H1 (cell line): ENCODE measurements around the gene SIPA1L2. TPM values are rescaled to one million over a fixed set of nuclear protein-coding genes. Genes with fewer than 3 reads are reported as not detected.

Experiments used
- CTCF ChIA-PET: fragments of 300-600 bp; sonication (Branson Sonifier 250); formaldehyde crosslinking; loops from one replicate; lab custom pipeline; 2021; ENCODE audit not compliant: partially characterized antibody; lab: Charles Lee
- POLR2A ChIA-PET: fragments of 300-600 bp; sonication (Branson Sonifier 250); formaldehyde crosslinking; loops from one replicate; lab custom pipeline; 2021; ENCODE audit warnings: inconsistent platforms; ENCODE audit not compliant: partially characterized antibody; lab: Charles Lee
- DNase-seq, 2 experiments: peaks; one replicate each; pipeline versions ENCODE4 v3.0.0 to v3.0.0-alpha.2; 2010 to 2022; ENCODE audit warnings: low spot score in 2 of 2, low read depth in 1 of 2, mixed read lengths in 1 of 2
- FAIRE-seq: peaks from 2 replicates; lab custom pipeline; 2011; peaks lifted over from hg19 to GRCh38; lab: Jason Lieb, UNC
- H2AFZ ChIP-seq: 2 replicates; pipeline ENCODE4 v1.8.1; 2012; ENCODE audit warnings: low read length, inconsistent platforms
- H2AK5ac ChIP-seq: 2 replicates; pipeline ENCODE4 v1.6.1; 2013; ENCODE audit warnings: low read depth, low read length
- H2BK120ac ChIP-seq: replicated peaks from 2 replicates; pipeline ENCODE3; 2013; ENCODE audit warnings: low read depth, low read length, inconsistent platforms
- H2BK12ac ChIP-seq: 2 replicates; pipeline ENCODE4 v1.6.1; 2013; ENCODE audit warnings: low read depth, low read length
- H2BK15ac ChIP-seq: 2 replicates; pipeline ENCODE4 v1.6.1; 2013; ENCODE audit warnings: low read length
- H2BK20ac ChIP-seq: 2 replicates; pipeline ENCODE4 v1.6.1; 2013; ENCODE audit warnings: low read length
- H2BK5ac ChIP-seq: 2 replicates; pipeline ENCODE4 v1.6.1; 2013; ENCODE audit warnings: low read depth, low read length
- H3K14ac ChIP-seq: 2 replicates; pipeline ENCODE4 v1.6.1; 2013; ENCODE audit warnings: inconsistent platforms; ENCODE audit not compliant: insufficient read length
- H3K18ac ChIP-seq: 2 replicates; pipeline ENCODE4 v1.6.1; 2013; ENCODE audit warnings: low read length; ENCODE audit errors: extremely low read depth
- H3K23ac ChIP-seq: 2 replicates; pipeline ENCODE4 v1.6.1; 2013; ENCODE audit warnings: inconsistent platforms; ENCODE audit not compliant: insufficient read length
- H3K23me2 ChIP-seq: 2 replicates; pipeline ENCODE4 v1.6.1; 2013; ENCODE audit warnings: low read depth, low read length
- H3K27ac ChIP-seq: 2 replicates; pipeline ENCODE4 v1.6.1; 2011; ENCODE audit warnings: low read depth, low read length, inconsistent platforms
- H3K27me3 ChIP-seq, 4 experiments: replicated peaks in 1 of 4; 1 replicate in 1 of 4; 2 replicates in 3 of 4; pipeline versions ENCODE4 v1.6.1 to v1.8.1; 2011 to 2013; ENCODE audit warnings: low read length in 3 of 4, mild to moderate bottlenecking in 3 of 4, inconsistent platforms in 2 of 4, mixed read lengths in 2 of 4, moderate library complexity in 1 of 4; ENCODE audit not compliant: control insufficient read depth in 3 of 4, insufficient read depth in 3 of 4; ENCODE audit errors: extremely low read depth in 1 of 4
- H3K36me3 ChIP-seq, 4 experiments: 2 replicates each; pipeline versions ENCODE4 v1.6.1 to v1.8.1; 2011 to 2013; ENCODE audit warnings: mild to moderate bottlenecking in 4 of 4, low read length in 3 of 4, moderate library complexity in 2 of 4, control low read depth in 1 of 4, inconsistent platforms in 1 of 4; ENCODE audit not compliant: insufficient read depth in 4 of 4, control insufficient read depth in 2 of 4
- H3K4ac ChIP-seq: replicated peaks from 2 replicates; pipeline ENCODE3; 2013; ENCODE audit warnings: low read length, low read depth, mixed read lengths, inconsistent platforms; ENCODE audit not compliant: insufficient read length
- H3K4me1 ChIP-seq, 4 experiments: replicated peaks in 1 of 4; 1 replicate in 1 of 4; 2 replicates in 3 of 4; pipeline versions ENCODE4 v1.6.1 to v1.8.1; 2011 to 2013; ENCODE audit warnings: low read length in 3 of 4, inconsistent platforms in 2 of 4, mixed read lengths in 1 of 4; ENCODE audit not compliant: insufficient read depth in 4 of 4, control insufficient read depth in 3 of 4
- H3K4me2 ChIP-seq, 2 experiments: 2 replicates each; pipeline versions ENCODE4 v1.6.1 to v1.8.1; 2011 to 2013; ENCODE audit warnings: low read depth in 2 of 2, low read length in 2 of 2, control low read depth in 1 of 2, inconsistent platforms in 1 of 2, mild to moderate bottlenecking in 1 of 2; ENCODE audit not compliant: insufficient read depth in 1 of 2
- H3K4me3 ChIP-seq, 4 experiments: fragments of 200-600, 300-600 bp in 1 of 4; sonication (generic), shearing (Covaris generic), sonication (Bioruptor Twin) in 1 of 4; 2 replicates each; pipeline versions ENCODE4 v1.5.1 to v1.8.1; 2011 to 2016; ENCODE audit warnings: low read length in 4 of 4, low read depth in 3 of 4, control low read depth in 2 of 4, inconsistent platforms in 2 of 4, mild to moderate bottlenecking in 2 of 4, mixed read lengths in 1 of 4, moderate library complexity in 1 of 4; ENCODE audit not compliant: insufficient read depth in 2 of 4; ENCODE audit errors: extremely low read depth in 1 of 4
- H3K56ac ChIP-seq: replicated peaks from 2 replicates; pipeline ENCODE3; 2013; ENCODE audit warnings: low read depth, mild to moderate bottlenecking, mixed read lengths, low read length, inconsistent platforms; ENCODE audit not compliant: insufficient read length
- H3K79me1 ChIP-seq: 2 replicates; pipeline ENCODE4 v1.6.1; 2013; ENCODE audit warnings: low read depth, low read length, control low read depth
- H3K79me2 ChIP-seq, 2 experiments: 2 replicates each; pipeline versions ENCODE4 v1.6.1 to v1.8.1; 2012 to 2013; ENCODE audit warnings: low read length in 2 of 2, mild to moderate bottlenecking in 2 of 2, inconsistent platforms in 1 of 2; ENCODE audit not compliant: insufficient read depth in 2 of 2, control insufficient read depth in 1 of 2
- H3K9ac ChIP-seq, 4 experiments: replicated peaks in 1 of 4; 1 replicate in 1 of 4; 2 replicates in 3 of 4; pipeline versions ENCODE4 v1.6.1 to v1.8.1; 2011 to 2013; ENCODE audit warnings: low read depth in 3 of 4, low read length in 3 of 4, control low read depth in 2 of 4, mild to moderate bottlenecking in 2 of 4, moderate library complexity in 2 of 4, inconsistent platforms in 1 of 4; ENCODE audit errors: extremely low read depth in 1 of 4
- H3K9me3 ChIP-seq, 2 experiments: 2 replicates each; pipeline versions ENCODE4 v1.6.1 to v1.8.1; 2012 to 2013; ENCODE audit warnings: mild to moderate bottlenecking in 2 of 2, moderate library complexity in 2 of 2, control low read depth in 1 of 2, inconsistent platforms in 1 of 2, low read depth in 1 of 2, low read length in 1 of 2, mixed read lengths in 1 of 2; ENCODE audit not compliant: insufficient read depth in 2 of 2
- H4K20me1 ChIP-seq, 2 experiments: replicated peaks in 1 of 2; 2 replicates each; pipeline versions ENCODE3 to v1.8.1; 2011 to 2013; ENCODE audit warnings: inconsistent platforms in 2 of 2, low read length in 2 of 2, mild to moderate bottlenecking in 1 of 2; ENCODE audit not compliant: insufficient read depth in 2 of 2, control insufficient read depth in 1 of 2
- H4K5ac ChIP-seq: 2 replicates; pipeline ENCODE4 v1.6.1; 2013; ENCODE audit warnings: low read length, low read depth, mixed read lengths, inconsistent platforms; ENCODE audit not compliant: insufficient read length
- H4K8ac ChIP-seq: 2 replicates; pipeline ENCODE4 v1.8.0; 2013; ENCODE audit warnings: mild to moderate bottlenecking, moderate library complexity, low read length, inconsistent platforms; ENCODE audit not compliant: insufficient read depth; ENCODE audit errors: extremely low read depth
- H4K91ac ChIP-seq: replicated peaks from 2 replicates; pipeline ENCODE3; 2013; ENCODE audit warnings: low read length, mixed read lengths, inconsistent platforms; ENCODE audit not compliant: insufficient read length
- RAD21 ChIP-seq, 2 experiments: IDR thresholded peaks in 1 of 2; conservative IDR thresholded peaks in 1 of 2; 2 replicates each; pipeline ENCODE4 v1.6.1; 2011; ENCODE audit warnings: low read depth in 2 of 2, low read length in 2 of 2, improper control_type of control experiment in 1 of 2, inconsistent platforms in 1 of 2, mild to moderate bottlenecking in 1 of 2, moderate library complexity in 1 of 2
- SUZ12 ChIP-seq: fragments of 200-600 bp; sonication (generic); IDR thresholded peaks from 2 replicates; pipeline ENCODE4 v1.6.1; 2012; ENCODE audit warnings: mild to moderate bottlenecking, inconsistent platforms, low read length, moderate library complexity, mixed read lengths
- WGBS, 2 experiments: shearing (Covaris generic) in 1 of 2; methylation state at CpG; one replicate each; pipeline versions ENCODE4 v1.1.6 to v1.1.7; 2013 to 2015; ENCODE audit warnings: low lambda C conversion rate in 2 of 2, mixed read lengths in 2 of 2, inconsistent platforms in 1 of 2, low coverage in 1 of 2, missing lambda C conversion rate in 1 of 2; ENCODE audit not compliant: insufficient replicate concordance in 2 of 2, insufficient coverage in 1 of 2, insufficient read length in 1 of 2; ENCODE audit errors: extremely low coverage in 1 of 2, missing lambda C conversion rate in 1 of 2; 5-methylcytosine and 5-hydroxymethylcytosine counted together
- polyA plus RNA-seq, 7 experiments: library from polyadenylated mRNA; depleted of rRNA in 3 of 7; stranded (reverse) in 5 of 7; unstranded in 2 of 7; fragments of >200 nt in 5 of 7; fragments of 200-250 nt in 2 of 7; gene quantifications; 1 replicate in 5 of 7; 2 replicates in 1 of 7; 4 replicates in 1 of 7; pipeline versions ENCODE4 v1.2.1 to v1.2.3, GENCODE V29; 2011 to 2013; ENCODE audit warnings: missing spikeins in 2 of 7, mixed read lengths in 2 of 7
- total RNA-seq: library from RNA; stranded (reverse); fragmentation: NEBNext Ultra II Directional; extraction: Animal tissue kit (Norgen Biotek cat#: 25700); gene quantifications from 2 replicates; pipeline ENCODE4 v1.2.1, GENCODE V29; 2021
- TF ChIP-seq, protein P1 (sequence below), 3 experiments: IDR thresholded peaks; 1 replicate in 2 of 3; 2 replicates in 1 of 3; pipeline versions ENCODE4 v1.5.1 to v1.6.1; 2011; ENCODE audit warnings: low read length in 3 of 3, mild to moderate bottlenecking in 3 of 3, inconsistent platforms in 2 of 3, low read depth in 1 of 3, moderate library complexity in 1 of 3; ENCODE audit not compliant: insufficient read depth in 1 of 3; ENCODE audit errors: control extremely low read depth in 1 of 3

SIPA1L2 gene
- total and polyA plus RNA-seq, 2 of the 8 experiments (the other 6 are each of a cell fraction or from before 2014, with no cell fraction given), result 7.7 to 13.2 TPM

DNA sequence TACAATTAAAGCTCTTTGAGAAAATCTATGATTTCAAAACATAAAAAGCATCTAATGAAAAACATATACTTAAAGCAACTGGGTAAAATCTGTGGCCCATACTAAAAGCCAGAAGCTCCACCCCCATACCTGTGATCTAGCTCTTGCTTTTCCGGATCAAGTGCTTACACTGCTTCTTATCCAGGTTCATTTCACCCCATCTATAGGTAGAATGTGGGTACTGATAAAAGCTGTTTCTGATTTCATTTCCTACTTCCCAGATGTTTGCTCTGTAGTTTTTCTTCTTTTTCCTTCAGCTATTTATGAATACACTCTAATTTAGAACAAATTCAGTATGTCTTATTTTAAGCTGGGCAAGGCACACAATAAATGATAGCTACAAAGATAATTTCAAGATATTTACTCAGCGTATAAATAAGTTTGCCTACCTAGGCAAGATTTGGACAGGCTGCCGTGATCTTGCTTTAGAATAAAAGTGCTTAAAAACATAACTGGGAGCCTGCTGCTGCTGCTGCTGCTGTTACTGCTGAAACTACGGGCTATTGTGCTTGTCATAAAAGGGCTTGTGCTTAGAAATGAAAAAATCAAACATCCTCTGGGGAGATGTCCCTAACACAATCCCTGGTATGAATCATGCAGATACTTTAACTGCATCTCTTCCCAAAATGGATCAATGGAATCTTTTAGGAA lies 2.1 kb downstream of the SIPA1L2 start:
- Histone ChIP-seq H3K36me3 (no peaks in the 10 kb centered on the region; a peak in 1 of 8 replicates), H2AFZ (no peak overlapping the region), H2BK12ac (no peak overlapping the region), H3K27me3 (peaks cover 5 to 29% (median 14%) of the 10 kb centered on the region in 4 experiments; a peak in 6 of 7 replicates), H3K4me2 (no peak overlapping the region), H3K4me3 (no peak overlapping the region), H2AK5ac (no peak overlapping the region), H3K14ac (no peak overlapping the region), H2BK20ac (no peak overlapping the region), H3K9ac (no peak overlapping the region), H3K27ac (no peak overlapping the region), H2BK15ac (no peak overlapping the region), H3K18ac (no peak overlapping the region), H3K56ac (no peak overlapping the region), H2BK5ac (no peak overlapping the region), H3K79me2 (peaks cover 0 to 18% of the 10 kb centered on the region in 2 experiments; a peak in 2 of 4 replicates), H4K5ac (no peak overlapping the region), H3K4ac (no peak overlapping the region), H4K20me1 (peaks cover 0 to 5% of the 10 kb centered on the region in 2 experiments), H3K9me3 (no peaks in the 10 kb centered on the region), H4K8ac (no peak overlapping the region), H4K91ac (no peak overlapping the region), H3K4me1 (peaks cover 0 to 7% (median 5%) of the 10 kb centered on the region in 4 experiments), H2BK120ac (no peak overlapping the region), H3K79me1 (no peaks in the 10 kb centered on the region), H3K23me2 (peaks cover 5% of the 10 kb centered on the region; the same call in 1 of the 2 replicates), H3K23ac (no peak overlapping the region)
- FAIRE-seq (peak; percentile 94), DNase-seq (no peak)
- TF ChIP-seq, protein P1, sequence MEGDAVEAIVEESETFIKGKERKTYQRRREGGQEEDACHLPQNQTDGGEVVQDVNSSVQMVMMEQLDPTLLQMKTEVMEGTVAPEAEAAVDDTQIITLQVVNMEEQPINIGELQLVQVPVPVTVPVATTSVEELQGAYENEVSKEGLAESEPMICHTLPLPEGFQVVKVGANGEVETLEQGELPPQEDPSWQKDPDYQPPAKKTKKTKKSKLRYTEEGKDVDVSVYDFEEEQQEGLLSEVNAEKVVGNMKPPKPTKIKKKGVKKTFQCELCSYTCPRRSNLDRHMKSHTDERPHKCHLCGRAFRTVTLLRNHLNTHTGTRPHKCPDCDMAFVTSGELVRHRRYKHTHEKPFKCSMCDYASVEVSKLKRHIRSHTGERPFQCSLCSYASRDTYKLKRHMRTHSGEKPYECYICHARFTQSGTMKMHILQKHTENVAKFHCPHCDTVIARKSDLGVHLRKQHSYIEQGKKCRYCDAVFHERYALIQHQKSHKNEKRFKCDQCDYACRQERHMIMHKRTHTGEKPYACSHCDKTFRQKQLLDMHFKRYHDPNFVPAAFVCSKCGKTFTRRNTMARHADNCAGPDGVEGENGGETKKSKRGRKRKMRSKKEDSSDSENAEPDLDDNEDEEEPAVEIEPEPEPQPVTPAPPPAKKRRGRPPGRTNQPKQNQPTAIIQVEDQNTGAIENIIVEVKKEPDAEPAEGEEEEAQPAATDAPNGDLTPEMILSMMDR (IDR thresholded peaks at IDR 0.05; ENCODE audit: control extremely low read depth in 1 of 3, insufficient read depth in 1 of 3, low read depth in 1 of 3, low read length in 3 of 3), result peak in 2 of 3 experiments; percentile 37 to 62; a peak in 2 of 4 replicates
- TF ChIP-seq SUZ12 (no peak), RAD21 (IDR thresholded peaks at IDR 0.05 in 1 of 2, conservative IDR thresholded peaks at IDR 0.05 in 1 of 2; ENCODE audit: low read depth in 2 of 2, low read length in 2 of 2) (peak; percentile 75 to 82)
- 66% methylated on average over 4 of the region's 4 CpGs; no CpG with 5 or more reads in 1 of the 2 experiments for WGBS, 2 experiments
- ChIA-PET POLR2A (no interaction called here), CTCF (interaction anchor here (0.7 to 4.1 kb wide), 34 partner anchors 8 to 871 kb away, joined by 3 to 47 read pairs (median 4); no protein-coding TSS in a partner anchor)
